HG03469 (cell line): ENCODE data around the gene CDC42EP5.
"Not testable (repeated sequence)": the region's sequence is repeated elsewhere in the genome, so short reads cannot be mapped to it uniquely, and the experiment has no call there.

Experiments used
- ATAC-seq: cut with Tn5 transposase; IDR thresholded peaks from one replicate; pipeline ENCODE4 v1.9.1; 2021; ENCODE audit warnings: mild to moderate bottlenecking, moderate library complexity, moderate number of reproducible peaks; ENCODE audit not compliant: unreplicated experiment

The CDC42EP5 gene

DNA sequence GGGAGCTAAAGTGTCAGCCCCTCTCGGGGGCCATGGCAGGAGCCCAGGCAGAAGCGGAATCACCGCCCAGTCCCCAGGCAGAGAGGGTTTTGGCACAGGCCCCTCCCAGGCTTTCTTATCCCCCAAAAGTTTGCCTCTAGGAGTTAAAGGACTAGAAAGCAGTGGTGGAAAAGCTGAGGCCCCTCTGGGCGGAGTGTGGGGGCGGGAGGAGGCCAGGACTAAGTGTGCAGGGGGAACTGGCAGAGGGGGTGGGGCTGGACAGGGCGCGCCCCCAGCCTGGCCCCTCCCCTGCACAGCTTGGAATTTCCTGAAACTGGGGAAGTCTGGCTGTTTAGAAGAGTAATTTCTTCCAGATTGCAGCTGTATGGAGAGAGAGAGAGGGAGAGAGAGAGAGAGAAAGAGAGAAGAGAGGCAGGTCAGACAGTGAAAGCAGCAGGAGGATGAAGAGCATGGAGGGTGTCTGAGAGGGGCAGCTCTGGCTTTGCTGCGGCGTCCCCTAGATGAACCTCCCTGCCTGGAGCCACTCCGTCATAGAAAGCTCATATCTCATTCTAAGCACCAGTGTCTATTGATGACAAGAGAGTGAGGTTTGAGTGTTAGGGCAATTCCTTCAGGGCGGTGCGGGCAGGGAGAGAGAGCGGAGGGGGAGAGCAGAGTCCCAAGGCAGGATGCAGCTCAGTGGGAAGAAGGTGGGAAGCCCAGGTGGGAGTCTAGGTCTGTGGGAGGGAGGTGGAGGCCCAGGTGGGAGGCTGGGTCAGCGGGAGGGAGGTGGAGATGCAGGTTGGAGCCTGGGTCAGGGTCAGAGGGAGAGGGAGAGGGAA, at the start of gene CDC42EP5:
TSS of gene CDC42EP5 (minus strand) at position 226 of the 821 bp plus-strand sequence. CDS start 7,749 bp downstream, outside the sequence.
- no peak for ATAC-seq

GRCh38 chr19:54521860-54522513, 48.9 kb upstream of the CDC42EP5 start:
- no peak for ATAC-seq

- ATAC-seq: no peak
These were observed 48.1 kb upstream of the CDC42EP5 start for GRCh38 chr19:54521022-54521859.

- no peak for ATAC-seq
These were observed 45.7 kb upstream of the CDC42EP5 start for GRCh38 chr19:54518844-54519243.

- no peak for ATAC-seq
These were observed 44.4 kb upstream of the CDC42EP5 start for GRCh38 chr19:54517483-54517882.

DNA sequence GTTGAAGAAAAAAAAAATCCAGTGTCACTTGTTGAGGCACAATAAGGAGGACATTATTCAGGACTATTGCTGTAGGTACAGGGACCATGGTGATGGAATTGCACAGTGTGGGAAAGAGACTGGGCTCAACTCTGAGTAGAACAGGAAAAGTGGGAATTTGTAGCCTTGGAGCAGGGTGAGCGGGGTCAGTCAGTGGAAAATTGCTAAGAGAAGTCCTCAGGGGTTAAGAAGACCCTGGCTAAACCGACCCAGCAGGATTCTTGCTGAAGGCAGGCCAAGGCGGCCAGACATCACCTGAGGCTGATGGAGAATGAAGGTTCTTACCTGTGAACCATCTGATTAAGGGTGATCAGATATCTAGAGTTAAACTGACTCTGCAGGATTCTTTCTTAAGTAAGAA, 42.1 kb upstream of the CDC42EP5 start:
- ATAC-seq: no peak

- not testable (repeated sequence) for ATAC-seq
These were observed 36.3 kb upstream of the CDC42EP5 start for GRCh38 chr19:54509200-54509940.

DNA sequence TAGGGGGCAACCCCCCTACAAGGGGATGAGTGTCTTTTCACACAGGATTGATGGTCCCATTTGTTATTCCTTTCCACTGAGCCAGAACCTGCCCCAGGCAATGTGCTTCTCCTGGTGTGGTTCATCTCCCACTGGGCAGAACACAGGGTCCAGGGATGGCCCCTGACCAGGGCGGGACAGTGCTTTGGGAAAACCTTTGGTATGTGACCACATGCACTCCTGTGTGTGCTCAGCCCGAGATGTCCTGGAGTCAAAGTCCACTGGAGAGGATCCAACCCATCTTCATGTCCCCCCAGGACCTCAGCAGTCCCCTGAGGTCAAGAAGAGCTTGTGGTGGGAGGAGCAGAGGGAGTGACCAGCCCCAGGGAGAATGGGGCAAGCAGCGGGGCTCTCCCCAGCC, 35.4 kb upstream of the CDC42EP5 start:
- not testable (repeated sequence) for ATAC-seq

GRCh38 chr19:54507824-54508223, 34.7 kb upstream of the CDC42EP5 start:
- no peak for ATAC-seq

GRCh38 chr19:54507038-54507717, 34.1 kb upstream of the CDC42EP5 start:
- not testable (repeated sequence) for ATAC-seq

DNA sequence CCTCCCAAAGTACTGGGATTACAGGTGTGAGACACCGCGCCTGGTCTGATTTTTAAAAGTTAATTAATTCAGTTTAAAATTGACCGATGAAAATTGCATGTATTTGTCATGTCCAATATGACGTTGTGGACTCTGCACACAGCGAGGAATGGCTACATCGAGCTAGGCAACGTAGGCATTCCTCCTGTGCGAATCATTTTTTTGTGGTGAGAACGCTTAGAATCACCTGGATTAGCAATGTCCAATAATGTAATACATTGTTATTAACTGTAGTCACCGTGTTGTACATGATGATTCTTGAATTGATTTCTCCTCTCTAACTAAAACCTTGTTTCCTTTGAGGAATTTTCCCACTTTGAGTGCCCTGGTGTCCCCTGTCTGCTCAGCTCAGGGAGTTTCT, 33.0 kb upstream of the CDC42EP5 start:
- no peak for ATAC-seq

DNA sequence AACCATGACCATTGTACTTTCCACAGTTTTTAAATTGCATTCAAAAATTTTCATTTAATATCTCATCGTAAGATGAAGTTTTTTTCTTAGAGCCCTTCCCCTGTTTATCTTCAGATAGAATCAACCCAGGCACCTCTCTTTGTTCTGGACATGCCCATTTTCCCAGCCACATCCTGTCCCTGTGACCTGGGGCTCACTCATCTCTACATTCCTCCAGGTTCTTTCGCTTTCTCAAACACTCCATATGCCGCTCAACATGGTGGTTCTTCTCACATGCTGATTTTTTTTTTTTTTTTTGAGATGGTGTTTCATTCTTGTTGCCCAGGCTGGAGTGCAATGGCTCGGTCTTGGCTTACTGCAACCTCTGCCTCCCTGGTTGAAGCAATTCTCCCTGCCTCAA, 32.4 kb upstream of the CDC42EP5 start:
- ATAC-seq: not testable (repeated sequence)

GRCh38 chr19:54502518-54503048, 29.5 kb upstream of the CDC42EP5 start, which contains the start of gene LAIR2:
LAIR2 (plus strand) TSS chr19:54502831; CDS start chr19:54502919, 88 bp downstream.
- no peak for ATAC-seq

DNA sequence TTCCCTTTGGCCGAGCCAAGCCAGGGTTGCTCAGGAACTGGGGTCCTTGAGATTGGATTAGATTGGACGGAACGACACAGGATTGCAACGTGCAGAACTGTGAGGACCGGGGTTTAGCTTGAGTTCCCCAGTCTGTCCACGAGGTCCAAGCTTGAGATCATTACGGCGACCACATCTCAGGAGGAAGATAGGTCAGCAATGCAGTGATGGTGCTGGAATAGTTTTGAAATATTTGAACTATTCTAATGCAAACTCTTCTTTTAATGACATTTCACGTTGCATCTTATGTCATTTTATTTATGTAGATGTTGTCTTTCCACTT, 25.3 kb upstream of the CDC42EP5 start:
- not testable (repeated sequence) for ATAC-seq

- ATAC-seq: not testable (repeated sequence)
These were observed 24.8 kb upstream of the CDC42EP5 start for GRCh38 chr19:54497747-54498450.

- not testable (repeated sequence) for ATAC-seq
These were observed 22.2 kb upstream of the CDC42EP5 start for GRCh38 chr19:54495284-54495683.

DNA sequence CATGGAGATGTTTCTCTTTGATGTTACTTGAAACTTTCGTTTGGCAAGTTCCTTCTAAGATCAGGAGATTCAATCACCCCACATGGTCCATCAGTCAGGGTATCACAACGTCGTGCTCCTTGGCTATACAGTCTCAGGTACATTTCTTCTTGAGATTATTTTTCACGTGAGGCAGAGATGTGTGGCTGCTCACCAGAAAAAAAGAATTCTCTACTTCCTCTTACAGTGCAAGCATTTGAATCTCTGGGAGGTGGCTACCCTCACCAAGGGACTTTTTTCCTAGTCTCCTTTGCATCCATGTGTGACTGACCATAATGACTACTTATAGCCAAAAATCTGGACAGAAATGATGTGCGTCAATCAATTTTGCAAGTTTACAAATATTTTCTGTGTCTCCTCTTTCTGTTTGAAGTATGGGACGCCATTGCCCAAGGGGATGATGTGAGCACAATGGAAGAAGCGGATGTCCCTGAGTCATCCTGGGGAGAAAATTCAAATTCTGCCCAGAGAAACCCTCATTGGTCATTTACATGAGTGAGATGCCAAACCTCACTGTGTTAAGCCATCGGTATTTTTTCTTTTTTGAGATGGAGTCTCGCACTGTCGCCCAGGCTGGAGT, 21.0 kb upstream of the CDC42EP5 start:
- ATAC-seq: no peak

DNA sequence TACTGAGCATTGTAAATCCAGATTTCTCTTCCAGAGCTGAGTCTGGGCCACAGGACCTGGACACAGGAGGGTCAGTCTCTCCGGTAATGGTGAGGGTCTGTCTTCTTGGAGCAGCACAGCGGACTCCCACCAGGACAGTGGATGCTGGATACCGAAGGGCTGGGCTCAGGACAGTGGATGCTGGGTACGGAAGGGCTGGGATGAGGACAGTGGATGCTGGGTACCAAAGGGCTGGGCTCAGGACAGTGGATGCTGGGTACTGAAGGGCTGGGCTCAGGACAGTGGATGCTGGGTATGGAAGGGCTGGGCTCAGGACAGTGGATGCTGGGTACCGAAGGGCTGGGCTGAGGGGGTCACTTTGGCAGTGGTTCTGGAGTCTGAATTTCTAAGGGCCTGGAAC, 20.0 kb upstream of the CDC42EP5 start:
- ATAC-seq: not testable (repeated sequence)

DNA sequence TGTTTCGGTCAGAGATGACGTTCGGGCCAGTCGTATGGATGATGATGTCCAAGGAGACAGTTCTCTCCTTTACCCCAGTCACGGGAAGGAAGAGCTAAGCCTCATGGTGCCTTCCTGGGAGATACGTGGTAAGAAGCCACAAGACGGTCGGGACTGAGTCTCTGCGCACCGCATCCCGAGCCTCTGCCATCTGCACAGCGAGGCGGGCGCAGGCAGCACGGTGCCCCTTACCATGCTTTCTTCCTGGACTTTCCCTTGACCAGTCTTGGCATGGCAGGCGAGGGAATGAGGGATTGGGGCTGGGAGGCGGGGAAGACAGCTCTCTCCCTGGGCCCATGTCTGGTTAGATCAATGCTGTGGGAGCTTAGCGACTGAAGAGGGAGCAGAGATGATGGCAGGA, 19.5 kb upstream of the CDC42EP5 start:
- no peak for ATAC-seq
